ENCODE data around the gene CAMSAP1.
"Not testable (repeated sequence)": the region's sequence is repeated elsewhere in the genome, so short reads cannot be mapped to it uniquely, and the experiment has no call there.

Gene CAMSAP1

DNA sequence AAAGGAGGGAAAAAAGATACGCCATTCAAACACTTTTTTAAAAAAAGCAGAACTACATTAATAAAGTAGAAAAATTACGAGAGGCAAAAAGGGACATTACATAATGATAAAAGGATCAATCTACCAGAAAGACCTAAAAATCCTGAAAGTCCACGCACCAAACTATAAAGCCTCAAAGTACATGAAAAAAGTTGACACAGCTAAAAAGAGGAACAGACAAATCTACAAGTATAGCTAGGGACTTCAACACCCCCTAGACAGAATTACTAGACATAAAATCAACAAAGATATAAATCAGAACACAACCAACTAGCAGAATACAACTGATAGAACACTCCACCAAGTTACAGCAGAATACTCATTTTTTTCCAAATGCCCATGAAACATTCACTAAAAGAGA lies 11.1 kb downstream of the CAMSAP1 start:
- DNase-seq, result peak; percentile 35

DNA sequence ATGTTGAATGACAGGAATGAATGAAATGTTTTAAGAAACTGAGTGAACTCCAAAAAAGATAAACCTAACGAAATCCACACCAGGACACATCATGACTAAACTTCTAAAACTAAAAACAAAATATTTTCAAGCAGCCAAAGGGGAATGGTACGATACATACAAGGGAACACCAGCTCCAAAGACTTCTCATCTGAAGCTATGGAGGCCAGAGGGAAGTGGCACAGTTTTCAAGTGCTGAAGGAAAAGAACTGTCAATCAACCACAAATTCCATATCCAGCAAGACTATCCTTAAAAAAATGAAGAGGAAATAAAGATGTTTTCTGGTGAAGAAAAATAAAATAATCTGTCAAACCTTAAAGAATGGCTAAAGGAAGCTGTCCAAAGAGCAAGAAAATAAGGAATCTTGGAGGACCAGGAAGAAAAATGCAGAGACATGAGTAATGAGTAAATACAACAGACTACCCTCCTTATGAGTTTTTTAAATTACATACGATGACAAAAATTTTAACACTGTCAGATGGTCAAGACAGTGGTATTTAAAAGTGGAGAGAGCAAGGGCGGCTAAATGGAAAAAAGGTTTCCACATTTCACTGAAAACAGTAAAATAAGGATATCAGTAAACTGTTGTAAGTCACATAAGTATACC lies 12.0 kb downstream of the CAMSAP1 start:
- no peak for DNase-seq

- DNase-seq, result no peak
These were observed 14.2 kb downstream of the CAMSAP1 start for GRCh38 chr9:135893104-135893503.

- not testable (repeated sequence) for DNase-seq
These were observed 15.0 kb downstream of the CAMSAP1 start for GRCh38 chr9:135892327-135892726.

DNA sequence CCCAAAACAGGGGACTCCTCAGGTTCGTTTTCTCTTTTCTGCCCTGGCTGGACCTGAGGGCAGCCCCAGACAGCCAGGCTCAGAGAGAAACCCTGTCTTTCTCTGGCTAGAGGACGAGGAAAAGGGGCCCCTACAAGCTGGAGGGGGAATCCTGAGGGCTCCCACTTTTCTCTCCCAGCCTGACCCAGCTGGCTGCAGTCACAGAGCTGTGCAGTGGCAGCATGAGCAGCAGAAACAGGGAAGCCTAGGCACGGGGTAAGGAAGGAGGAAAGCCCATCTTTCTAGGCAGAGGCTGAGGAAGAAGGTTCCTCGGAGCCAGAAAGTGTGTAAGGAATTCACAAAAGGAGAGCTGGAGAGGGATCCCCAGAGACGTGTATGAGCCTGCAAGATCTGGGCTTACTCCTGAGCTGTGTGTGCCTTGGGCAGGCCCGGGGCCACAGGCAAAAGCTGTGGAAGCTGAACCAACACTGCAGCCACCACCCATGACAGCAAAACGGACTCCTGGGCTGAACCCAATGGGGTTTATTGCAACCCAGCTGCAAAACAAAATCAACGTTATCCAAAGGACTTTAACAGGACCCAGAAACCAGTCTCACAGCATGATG lies 16.2 kb downstream of the CAMSAP1 start:
- DNase-seq, result no peak

- no peak for DNase-seq
These were observed 16.9 kb downstream of the CAMSAP1 start for GRCh38 chr9:135890190-135891026.

DNA sequence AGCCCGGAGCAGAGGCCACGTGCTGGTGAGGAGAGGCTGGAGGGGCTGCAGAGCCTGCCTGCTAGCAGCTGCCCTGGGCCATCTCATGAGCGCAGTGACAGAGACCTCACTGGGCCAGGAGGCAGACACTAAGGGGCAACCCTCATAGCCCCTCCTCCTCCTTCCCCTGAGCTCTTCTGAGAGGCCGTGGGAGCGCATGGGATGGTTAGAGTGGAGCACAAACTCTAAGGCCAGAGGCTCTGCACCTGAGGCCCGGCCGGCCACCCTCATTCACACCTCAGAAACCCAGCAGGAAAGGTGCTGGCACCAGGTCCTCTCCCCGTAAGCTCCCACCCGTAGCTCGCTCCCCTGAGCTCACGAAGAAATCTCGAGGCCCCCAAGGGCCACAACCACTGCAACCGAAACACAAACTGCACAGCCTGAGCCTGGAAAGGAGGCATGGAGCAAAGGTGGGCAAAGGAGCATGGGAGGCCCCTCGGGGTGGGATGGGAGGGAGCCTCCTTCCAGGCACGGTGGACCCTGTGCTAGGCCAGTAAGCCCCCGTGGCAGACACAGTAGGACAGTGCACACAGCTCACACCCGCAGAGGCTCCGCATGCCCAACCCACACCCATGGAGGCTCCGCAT lies 17.7 kb downstream of the CAMSAP1 start:
- no peak for DNase-seq

DNA sequence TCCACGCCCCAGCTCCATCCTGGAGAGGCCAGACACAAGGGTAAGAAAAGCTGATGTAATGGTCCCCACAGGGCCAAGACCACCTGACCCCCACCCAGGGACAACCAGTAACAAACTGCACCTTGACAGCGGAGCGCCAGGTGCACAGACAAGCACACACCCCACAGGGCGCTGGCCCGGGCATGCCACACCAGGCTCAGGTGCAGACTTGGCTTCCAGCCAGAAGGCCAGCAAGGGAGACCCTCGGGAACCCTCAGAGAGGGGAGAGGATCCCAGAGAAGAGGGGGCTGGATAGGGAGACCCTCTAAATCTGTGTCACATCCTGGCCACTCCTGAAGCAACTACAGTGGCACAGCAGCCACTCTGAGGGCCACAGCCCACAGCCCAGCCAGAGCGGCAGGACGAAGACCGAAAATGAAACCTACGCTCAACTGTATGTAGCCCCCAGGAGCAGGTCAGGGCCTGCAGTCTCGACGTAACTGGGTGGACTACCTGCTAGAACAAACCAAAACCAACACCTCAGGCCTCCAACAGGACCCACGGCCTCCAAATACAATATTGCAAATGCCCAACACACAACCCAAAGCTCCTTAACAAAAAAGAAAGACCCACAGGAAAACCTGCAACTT lies 18.5 kb downstream of the CAMSAP1 start:
- no peak for DNase-seq

GRCh38 chr9:135888126-135888765 lies 19.1 kb downstream of the CAMSAP1 start:
- no peak for DNase-seq

DNA sequence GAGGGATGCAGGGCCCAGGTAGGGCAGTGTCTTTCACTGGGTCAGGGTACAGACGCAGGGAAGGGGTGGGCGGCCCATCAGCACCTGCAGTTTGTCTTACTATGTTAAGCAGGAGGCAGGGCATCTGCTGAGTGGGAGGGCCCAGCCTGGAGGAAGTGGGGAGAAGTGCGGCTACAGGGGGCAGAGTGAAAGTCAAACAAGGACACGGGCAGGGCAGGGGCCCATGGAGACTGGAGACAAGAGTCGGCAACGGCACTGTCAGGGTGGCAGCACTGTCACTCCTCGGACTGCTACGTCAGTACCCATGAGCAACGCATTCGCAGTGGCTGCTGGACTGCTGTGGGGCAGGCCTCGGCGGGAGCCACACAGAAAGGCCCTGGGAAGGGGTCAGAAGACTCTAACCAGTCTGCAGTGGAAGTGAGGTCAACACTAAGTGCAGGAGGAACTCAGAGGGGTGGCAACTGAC lies 19.7 kb downstream of the CAMSAP1 start:
- DNase-seq, result peak; percentile 88

DNA sequence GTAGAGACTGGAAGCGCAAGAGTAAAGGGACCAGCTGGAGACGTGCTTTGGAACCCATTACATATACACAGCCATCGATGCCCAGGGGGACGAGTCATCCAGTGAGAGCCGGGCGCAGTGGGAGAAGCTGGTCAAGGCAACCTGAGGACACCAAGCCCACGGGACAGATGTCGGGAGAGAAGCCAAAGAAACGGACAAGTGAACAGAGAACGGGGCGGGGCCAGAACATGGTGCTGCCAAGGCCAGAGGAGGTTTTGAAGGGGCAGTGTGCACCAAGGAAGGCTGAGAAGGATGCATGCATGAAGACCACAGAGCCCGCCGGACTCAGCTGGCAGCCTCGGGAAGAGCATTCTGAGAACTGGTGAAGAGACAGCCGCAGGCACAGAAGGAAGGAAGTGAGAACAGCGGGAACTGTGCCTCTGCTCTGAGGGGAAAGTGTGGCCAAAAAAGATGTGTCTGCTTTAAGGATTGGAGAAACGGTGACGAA lies 20.3 kb downstream of the CAMSAP1 start:
- DNase-seq, result peak; percentile 93

- DNase-seq, result no peak
These were observed 21.0 kb downstream of the CAMSAP1 start for GRCh38 chr9:135886147-135886981.

DNA sequence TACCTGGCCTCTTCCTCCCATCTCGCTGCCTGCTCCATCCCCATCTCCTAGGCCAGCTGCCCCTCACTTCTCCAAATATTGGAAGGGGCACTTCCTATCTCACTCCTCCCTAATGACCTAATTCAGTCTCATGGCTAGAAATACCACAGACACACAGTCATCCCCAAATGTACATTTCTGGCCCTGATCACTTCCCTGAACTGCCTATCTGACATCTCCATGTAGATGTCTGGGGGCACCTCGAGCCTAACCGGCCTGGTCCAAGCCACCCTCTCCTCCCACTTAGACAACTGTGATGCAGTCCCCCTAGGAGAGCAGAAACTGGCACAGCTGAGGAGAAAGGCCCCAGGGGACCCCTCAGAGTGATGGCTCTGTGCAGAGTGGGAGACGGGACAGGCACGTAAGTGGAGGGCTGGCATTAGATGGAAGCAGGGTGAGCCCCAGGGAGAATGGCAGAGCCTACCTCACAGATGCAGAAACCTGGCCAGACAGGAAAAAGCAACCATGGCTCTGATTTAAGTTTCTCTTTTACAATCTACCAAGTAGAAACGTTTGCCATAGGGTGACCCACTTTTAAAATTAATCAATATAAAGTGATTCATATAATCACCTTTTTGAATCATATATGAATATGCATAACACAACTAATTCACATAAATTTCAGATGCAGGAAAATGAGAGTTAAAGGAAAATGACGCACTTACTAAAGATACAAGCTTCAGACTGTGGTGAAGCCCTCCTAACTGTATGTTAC lies 22.1 kb downstream of the CAMSAP1 start:
- DNase-seq, result peak; percentile 41

- DNase-seq, result no peak
These were observed 22.9 kb downstream of the CAMSAP1 start for GRCh38 chr9:135884328-135885035.

GRCh38 chr9:135883410-135884089 lies 23.8 kb downstream of the CAMSAP1 start:
- DNase-seq, result peak; percentile 20

DNA sequence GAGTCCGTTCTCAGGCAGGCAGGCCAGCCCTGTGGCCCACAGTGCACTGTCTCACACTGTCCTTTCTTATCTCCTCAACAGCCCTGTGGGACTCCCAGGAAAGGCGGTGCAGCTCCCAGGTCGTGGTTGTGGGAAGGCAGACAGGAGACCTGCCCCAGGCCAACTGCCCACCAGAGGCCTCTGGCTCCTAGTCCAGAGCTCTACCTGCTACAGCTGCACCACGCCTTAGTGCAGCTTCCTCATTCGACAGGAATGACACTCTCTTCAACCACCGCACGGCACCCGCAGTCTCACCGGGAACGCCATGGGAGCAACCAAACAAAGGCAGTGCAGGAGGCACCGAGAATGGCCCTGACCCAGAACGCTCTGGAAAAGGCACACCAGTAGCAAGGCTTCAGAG lies 25.3 kb downstream of the CAMSAP1 start:
- no peak for DNase-seq

- DNase-seq, result no peak
These were observed 26.9 kb downstream of the CAMSAP1 start for GRCh38 chr9:135880438-135880837.

GRCh38 chr9:135879619-135880018 lies 27.7 kb downstream of the CAMSAP1 start:
- DNase-seq, result no peak

DNA sequence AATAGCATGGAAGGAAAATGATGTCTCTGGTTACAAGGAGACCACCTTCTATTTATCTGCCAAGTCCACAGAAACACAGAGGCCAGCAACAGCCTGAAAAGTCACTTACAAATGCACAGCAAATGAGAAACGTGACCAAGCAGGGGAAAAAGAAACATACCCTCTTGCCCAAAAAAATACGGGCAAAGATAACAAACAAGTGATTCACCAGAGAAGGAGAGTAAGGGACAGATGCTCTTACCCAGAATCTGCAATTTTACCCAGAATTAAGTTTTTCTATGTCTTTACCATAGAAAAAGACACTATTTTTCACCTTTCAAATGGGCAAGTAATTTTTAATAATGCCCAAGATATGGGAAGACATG lies 28.1 kb downstream of the CAMSAP1 start:
- DNase-seq, result no peak

Data from MV-4-11 (cell line).